NCI-H774 (cell line): ENCODE measurements around the gene FTHL17.
A peak's percentile ranks its signal among the peaks of the same experiment; 100 is the strongest.

Experiments
- DNase-seq: peaks from one replicate; lab custom pipeline; 2025; lab: John Stamatoyannopoulos, UW

The FTHL17 gene

DNA sequence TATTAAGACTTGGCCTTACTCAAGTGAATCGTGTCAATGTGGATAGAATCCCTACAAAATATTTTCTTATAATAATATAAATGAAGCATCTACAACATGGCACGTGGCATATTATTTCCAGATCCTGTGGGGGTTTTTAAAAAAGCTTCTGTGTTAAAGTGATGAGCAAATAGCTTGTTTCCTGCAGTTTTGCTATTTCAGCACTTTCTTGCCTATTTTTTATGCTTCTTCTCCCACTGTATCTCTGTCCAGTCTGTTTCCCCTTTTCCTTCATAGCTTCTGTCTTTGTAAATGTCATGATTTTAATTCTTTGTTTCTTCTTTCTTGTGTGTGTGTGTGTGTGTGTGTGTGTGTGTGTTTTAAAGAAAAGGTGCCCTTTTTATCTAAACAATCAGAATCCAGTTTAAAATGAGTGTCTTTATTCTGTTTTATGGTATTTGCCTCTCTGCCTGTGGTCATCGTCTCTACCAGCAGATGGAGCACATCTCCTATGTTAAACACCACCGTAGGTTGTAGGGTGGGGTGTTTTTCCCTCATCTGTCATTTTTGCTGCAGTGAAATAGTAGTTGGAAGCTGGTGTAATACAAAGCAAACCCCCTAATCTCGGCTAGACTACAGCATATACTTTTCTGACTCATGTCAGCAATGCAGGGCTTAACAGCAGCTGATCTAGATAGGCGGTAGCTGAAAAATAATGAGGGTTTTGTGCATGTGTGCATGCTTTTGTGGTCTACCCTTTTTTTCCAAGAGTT lies 33.1 kb downstream of the FTHL17 start:
- DNase-seq, result no peak

GRCh38 chrX:31036895-31037294 lies 34.9 kb downstream of the FTHL17 start:
- DNase-seq, result peak; percentile 4

GRCh38 chrX:31027351-31027750 lies 44.5 kb downstream of the FTHL17 start:
- DNase-seq, result no peak

DNA sequence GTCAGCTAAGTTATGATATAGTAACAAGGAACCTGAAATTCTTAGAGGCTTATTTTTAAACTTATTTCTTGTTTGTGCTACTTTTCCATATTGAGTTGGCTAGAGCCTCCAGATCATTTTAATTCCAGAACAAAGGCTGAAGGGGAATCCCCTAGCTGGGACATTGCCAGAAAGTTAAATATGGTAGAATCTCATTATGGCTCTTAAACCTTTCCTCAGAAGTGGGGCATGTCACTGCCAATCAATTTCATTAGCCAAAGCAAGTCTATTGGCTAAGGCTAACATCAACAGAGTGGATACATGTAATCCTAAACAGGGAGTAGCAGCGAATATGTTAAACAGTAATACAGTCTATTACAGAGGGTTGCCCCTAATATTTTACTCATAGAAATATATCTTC lies 47.0 kb downstream of the FTHL17 start:
- no peak for DNase-seq

DNA sequence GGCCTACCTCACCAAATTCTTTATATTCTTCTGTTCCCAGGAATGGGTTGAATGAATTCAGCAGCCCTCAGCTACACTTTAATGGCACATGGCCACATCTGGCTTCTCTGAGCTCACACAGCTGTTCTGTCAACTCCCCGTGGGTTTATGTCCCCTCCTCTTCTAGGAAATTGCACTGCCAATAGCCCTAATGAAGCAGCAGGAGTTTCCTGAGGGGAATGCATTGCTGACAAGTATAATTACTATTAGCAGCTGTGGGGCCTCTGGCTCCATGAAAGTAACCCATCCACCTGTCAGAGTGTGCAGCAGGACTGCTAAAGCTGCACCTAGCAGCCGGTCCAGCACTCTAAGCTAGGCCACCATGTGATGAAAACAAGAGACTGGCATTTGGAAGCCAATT lies 50.3 kb downstream of the FTHL17 start:
- no peak for DNase-seq
